Liver (tissue), 9 donors: Measurements from ENCODE around the gene APOL4. TPM values are rescaled to one million over a fixed set of nuclear protein-coding genes. Genes with fewer than 3 reads are reported as not detected.
A peak's percentile ranks its signal among the peaks of the same experiment; 100 is the strongest.

Experiments used
- DNase-seq: peaks from one replicate; pipeline ENCODE4 v3.0.0-alpha.2; 2017; ENCODE audit warnings: low spot score
- H3K27ac ChIP-seq, 2 donors: one replicate each; pipeline ENCODE4 v1.7.0; 2013; ENCODE audit warnings: inconsistent platforms in 2 of 2, low read length in 2 of 2, control low read depth in 1 of 2, low read depth in 1 of 2, mild to moderate bottlenecking in 1 of 2
- H3K27me3 ChIP-seq, 4 donors: one replicate each; pipeline versions ENCODE4 v1.6.1 to v1.7.0; 2013; ENCODE audit warnings: low read length in 3 of 4, inconsistent platforms in 1 of 4, mild to moderate bottlenecking in 1 of 4, moderate library complexity in 1 of 4; ENCODE audit not compliant: control insufficient read depth in 4 of 4, insufficient read depth in 4 of 4
- H3K36me3 ChIP-seq, 4 donors: one replicate each; pipeline versions ENCODE4 v1.6.1 to v1.7.0; 2013; ENCODE audit warnings: low read length in 3 of 4, mild to moderate bottlenecking in 3 of 4, low read depth in 1 of 4, moderate library complexity in 1 of 4; ENCODE audit not compliant: control insufficient read depth in 4 of 4, insufficient read depth in 3 of 4
- H3K4me1 ChIP-seq, 4 donors: one replicate each; pipeline versions ENCODE4 v1.6.1 to v1.7.0; 2013; ENCODE audit warnings: low read length in 3 of 4, mild to moderate bottlenecking in 3 of 4, moderate library complexity in 1 of 4; ENCODE audit not compliant: control insufficient read depth in 4 of 4, insufficient read depth in 4 of 4
- H3K4me3 ChIP-seq, 3 donors: one replicate each; pipeline versions ENCODE4 v1.6.1 to v1.7.0; 2013; ENCODE audit warnings: low read length in 3 of 3, control low read depth in 1 of 3, low read depth in 1 of 3, mild to moderate bottlenecking in 1 of 3
- H3K9ac ChIP-seq, 2 donors: one replicate each; pipeline ENCODE4 v1.7.0; 2013; ENCODE audit warnings: low read length in 2 of 2, mild to moderate bottlenecking in 2 of 2, moderate library complexity in 2 of 2, control low read depth in 1 of 2, low read depth in 1 of 2
- H3K9me3 ChIP-seq, 4 donors: one replicate each; pipeline versions ENCODE4 v1.6.1 to v1.7.0; 2013; ENCODE audit warnings: low read length in 3 of 4; ENCODE audit not compliant: control insufficient read depth in 4 of 4
- EGR1 ChIP-seq, 2 donors: IDR thresholded peaks; 2 replicates each; pipeline ENCODE4 v1.6.1; 2016 to 2018; ENCODE audit warnings: antibody characterized with exemption in 2 of 2, low read depth in 2 of 2
- FOXA1 ChIP-seq: IDR thresholded peaks from 2 replicates; pipeline ENCODE4 v1.6.1; 2016; ENCODE audit warnings: antibody characterized with exemption
- FOXA2 ChIP-seq: IDR thresholded peaks from 2 replicates; pipeline ENCODE4 v1.6.1; 2016; ENCODE audit warnings: antibody characterized with exemption
- GABPA ChIP-seq, 2 donors: IDR thresholded peaks in 1 of 2; conservative IDR thresholded peaks in 1 of 2; 2 replicates each; pipeline ENCODE4 v1.6.1; 2016; ENCODE audit warnings: antibody characterized with exemption in 2 of 2, mild to moderate bottlenecking in 1 of 2, moderate library complexity in 1 of 2
- HNF4A ChIP-seq, 2 donors: conservative IDR thresholded peaks; 2 replicates each; pipeline ENCODE4 v1.6.1; 2016; ENCODE audit warnings: antibody characterized with exemption in 2 of 2, mild to moderate bottlenecking in 2 of 2
- HNF4G ChIP-seq: IDR thresholded peaks from 2 replicates; pipeline ENCODE4 v1.6.1; 2016; ENCODE audit warnings: antibody characterized with exemption
- JUND ChIP-seq, 2 donors: IDR thresholded peaks; 2 replicates each; pipeline ENCODE4 v1.6.1; 2016; ENCODE audit warnings: antibody characterized with exemption in 2 of 2
- NR2F2 ChIP-seq: IDR thresholded peaks from 2 replicates; pipeline ENCODE4 v1.6.1; 2016; ENCODE audit warnings: antibody characterized with exemption
- RAD21 ChIP-seq, 2 donors: IDR thresholded peaks; 2 replicates each; pipeline ENCODE4 v1.6.1; 2016; ENCODE audit warnings: antibody characterized with exemption in 2 of 2, mild to moderate bottlenecking in 2 of 2
- RXRA ChIP-seq, 2 donors: IDR thresholded peaks; 2 replicates each; pipeline ENCODE4 v1.6.1; 2017 to 2018; ENCODE audit warnings: antibody characterized with exemption in 2 of 2, mild to moderate bottlenecking in 1 of 2
- SP1 ChIP-seq: IDR thresholded peaks from 2 replicates; pipeline ENCODE4 v1.6.1; 2018; ENCODE audit warnings: antibody characterized with exemption, mild to moderate bottlenecking
- TAF1 ChIP-seq: conservative IDR thresholded peaks from 2 replicates; pipeline ENCODE4 v1.6.1; 2016; ENCODE audit warnings: antibody characterized with exemption, mild to moderate bottlenecking
- YY1 ChIP-seq: IDR thresholded peaks from 2 replicates; pipeline ENCODE4 v1.6.1; 2016; ENCODE audit warnings: antibody characterized with exemption, mild to moderate bottlenecking
- WGBS: extraction: QIAGEN DNeasy Blood & Tissue Kit; methylation state at CpG from one replicate; pipeline ENCODE4 v1.1.7; 2013; 5-methylcytosine and 5-hydroxymethylcytosine counted together
- polyA plus RNA-seq, 2 donors: library from polyadenylated mRNA; stranded (reverse) in 1 of 2; unstranded in 1 of 2; fragments of 200-250 nt in 1 of 2; fragments of >200 nt in 1 of 2; fragmentation: Nextera tagmentation in 1 of 2; extraction: Ambion mirVana in 1 of 2; gene quantifications; one replicate each; pipeline versions ENCODE4 v1.2.1 to v1.2.3, GENCODE V29; 2013 to 2015
- total RNA-seq, 2 donors: library from RNA; depleted of rRNA; stranded (reverse); fragments of >200 nt; gene quantifications; one replicate each; pipeline ENCODE4 v1.2.3, GENCODE V29; 2014
- TF ChIP-seq, protein P1 (sequence below): IDR thresholded peaks from 2 replicates; pipeline ENCODE4 v1.6.1; 2016; ENCODE audit warnings: antibody characterized with exemption
- TF ChIP-seq, protein P2 (sequence below): fragments of 150-350 bp; IDR thresholded peaks from 2 replicates; pipeline ENCODE4 v1.5.1; 2017; ENCODE audit warnings: improper control_type of control experiment, low read depth, low read length; ENCODE audit not compliant: missing input control
- TF ChIP-seq, protein P3 (sequence below): IDR thresholded peaks from 2 replicates; pipeline ENCODE4 v1.6.1; 2016; ENCODE audit warnings: antibody characterized with exemption, mild to moderate bottlenecking
- TF ChIP-seq, protein P4 (sequence below): IDR thresholded peaks from 2 replicates; pipeline ENCODE4 v1.6.1; 2016; ENCODE audit warnings: antibody characterized with exemption
- TF ChIP-seq, protein P5 (sequence below): IDR thresholded peaks from 2 replicates; pipeline ENCODE4 v1.6.1; 2016; ENCODE audit warnings: antibody characterized with exemption
- donor health status: healthy.
- donor health status: healthy.
- donor health status: healthy.
- donor health status: healthy.
- donor health status: healthy.

Gene APOL4
- total and polyA plus RNA-seq, 4 donors = 0.59 to 2.3 (median 1.8) TPM

DNA sequence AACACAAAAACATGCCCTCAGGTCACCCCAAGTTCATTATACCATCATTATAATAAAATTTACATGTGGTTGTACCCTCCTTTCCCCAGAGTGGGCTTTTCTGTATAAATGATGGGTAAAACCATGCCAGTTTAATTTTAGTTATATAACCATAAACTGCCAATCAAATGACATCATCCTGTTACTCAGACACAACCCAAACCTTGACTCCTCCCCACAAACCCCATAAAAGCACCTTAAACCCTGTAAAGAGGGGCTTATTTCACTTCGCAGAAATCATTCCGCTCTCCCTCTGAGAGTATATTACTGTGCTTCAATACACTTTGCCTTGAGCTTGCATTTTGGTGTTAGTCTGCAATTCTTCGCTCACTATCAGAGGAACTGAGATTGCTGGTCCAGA, 35.5 kb downstream of the APOL4 start:
- peak overlapping the region; percentile 95 to 96 for H3K27ac ChIP-seq
- no peak for DNase-seq
- no peaks in the 10 kb centered on the region for H3K9me3 ChIP-seq
- 56% methylated on average over 3 of the region's 3 CpGs for WGBS
- peaks cover 7 to 48% (median 39%) of the 10 kb centered on the region in 4 donors for H3K4me1 ChIP-seq
- H3K27me3 ChIP-seq = no peaks in the 10 kb centered on the region
- TF ChIP-seq JUND (IDR thresholded peaks at IDR 0.05) (peak in 1 of 2 donors; percentile 8), HNF4G (no peak)
- H3K36me3 ChIP-seq = no peaks in the 10 kb centered on the region
- H3K9ac ChIP-seq = peak overlapping the region; percentile 33 to 80
- no peak overlapping the region for H3K4me3 ChIP-seq

DNA sequence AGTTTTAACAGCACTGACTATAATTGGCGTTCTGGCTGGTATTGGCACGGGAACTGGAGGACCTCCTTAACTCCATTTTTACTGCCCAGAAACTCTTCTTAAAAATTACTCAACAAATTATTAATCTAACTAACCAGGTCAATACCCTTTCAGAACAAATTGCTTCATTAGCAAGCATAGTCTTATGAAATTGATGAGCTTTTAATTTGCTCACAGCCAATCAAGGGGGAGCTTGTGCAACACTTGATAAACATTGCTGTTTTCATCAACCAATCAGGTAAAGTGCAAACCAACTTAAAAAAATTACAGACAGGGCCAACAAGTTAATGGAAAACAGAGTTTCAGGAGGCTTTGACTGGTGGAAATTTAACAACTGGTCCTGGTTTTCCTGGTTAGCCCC, 36.5 kb downstream of the APOL4 start:
- peak; percentile 90 for TF ChIP-seq SP1
- TF ChIP-seq, protein P1, sequence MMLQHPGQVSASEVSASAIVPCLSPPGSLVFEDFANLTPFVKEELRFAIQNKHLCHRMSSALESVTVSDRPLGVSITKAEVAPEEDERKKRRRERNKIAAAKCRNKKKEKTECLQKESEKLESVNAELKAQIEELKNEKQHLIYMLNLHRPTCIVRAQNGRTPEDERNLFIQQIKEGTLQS = peak; percentile 63
- TF ChIP-seq YY1 = peak; percentile 75
- TF ChIP-seq GABPA (IDR thresholded peaks at IDR 0.05 in 1 of 2, conservative IDR thresholded peaks at IDR 0.05 in 1 of 2) = peak in 1 of 2 donors; percentile 17
- no peak for TF ChIP-seq RAD21 (IDR thresholded peaks at IDR 0.05)
- TF ChIP-seq EGR1 (IDR thresholded peaks at IDR 0.05; ENCODE audit: low read depth in 2 of 2) = peak in 1 of 2 donors; percentile 28
- TF ChIP-seq, protein P2, sequence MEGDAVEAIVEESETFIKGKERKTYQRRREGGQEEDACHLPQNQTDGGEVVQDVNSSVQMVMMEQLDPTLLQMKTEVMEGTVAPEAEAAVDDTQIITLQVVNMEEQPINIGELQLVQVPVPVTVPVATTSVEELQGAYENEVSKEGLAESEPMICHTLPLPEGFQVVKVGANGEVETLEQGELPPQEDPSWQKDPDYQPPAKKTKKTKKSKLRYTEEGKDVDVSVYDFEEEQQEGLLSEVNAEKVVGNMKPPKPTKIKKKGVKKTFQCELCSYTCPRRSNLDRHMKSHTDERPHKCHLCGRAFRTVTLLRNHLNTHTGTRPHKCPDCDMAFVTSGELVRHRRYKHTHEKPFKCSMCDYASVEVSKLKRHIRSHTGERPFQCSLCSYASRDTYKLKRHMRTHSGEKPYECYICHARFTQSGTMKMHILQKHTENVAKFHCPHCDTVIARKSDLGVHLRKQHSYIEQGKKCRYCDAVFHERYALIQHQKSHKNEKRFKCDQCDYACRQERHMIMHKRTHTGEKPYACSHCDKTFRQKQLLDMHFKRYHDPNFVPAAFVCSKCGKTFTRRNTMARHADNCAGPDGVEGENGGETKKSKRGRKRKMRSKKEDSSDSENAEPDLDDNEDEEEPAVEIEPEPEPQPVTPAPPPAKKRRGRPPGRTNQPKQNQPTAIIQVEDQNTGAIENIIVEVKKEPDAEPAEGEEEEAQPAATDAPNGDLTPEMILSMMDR = no peak
- peak; percentile 85 for TF ChIP-seq FOXA2
- peak; percentile 55 to 70 for TF ChIP-seq JUND (IDR thresholded peaks at IDR 0.05)
- peak; percentile 30 for TF ChIP-seq TAF1
- TF ChIP-seq, protein P3, sequence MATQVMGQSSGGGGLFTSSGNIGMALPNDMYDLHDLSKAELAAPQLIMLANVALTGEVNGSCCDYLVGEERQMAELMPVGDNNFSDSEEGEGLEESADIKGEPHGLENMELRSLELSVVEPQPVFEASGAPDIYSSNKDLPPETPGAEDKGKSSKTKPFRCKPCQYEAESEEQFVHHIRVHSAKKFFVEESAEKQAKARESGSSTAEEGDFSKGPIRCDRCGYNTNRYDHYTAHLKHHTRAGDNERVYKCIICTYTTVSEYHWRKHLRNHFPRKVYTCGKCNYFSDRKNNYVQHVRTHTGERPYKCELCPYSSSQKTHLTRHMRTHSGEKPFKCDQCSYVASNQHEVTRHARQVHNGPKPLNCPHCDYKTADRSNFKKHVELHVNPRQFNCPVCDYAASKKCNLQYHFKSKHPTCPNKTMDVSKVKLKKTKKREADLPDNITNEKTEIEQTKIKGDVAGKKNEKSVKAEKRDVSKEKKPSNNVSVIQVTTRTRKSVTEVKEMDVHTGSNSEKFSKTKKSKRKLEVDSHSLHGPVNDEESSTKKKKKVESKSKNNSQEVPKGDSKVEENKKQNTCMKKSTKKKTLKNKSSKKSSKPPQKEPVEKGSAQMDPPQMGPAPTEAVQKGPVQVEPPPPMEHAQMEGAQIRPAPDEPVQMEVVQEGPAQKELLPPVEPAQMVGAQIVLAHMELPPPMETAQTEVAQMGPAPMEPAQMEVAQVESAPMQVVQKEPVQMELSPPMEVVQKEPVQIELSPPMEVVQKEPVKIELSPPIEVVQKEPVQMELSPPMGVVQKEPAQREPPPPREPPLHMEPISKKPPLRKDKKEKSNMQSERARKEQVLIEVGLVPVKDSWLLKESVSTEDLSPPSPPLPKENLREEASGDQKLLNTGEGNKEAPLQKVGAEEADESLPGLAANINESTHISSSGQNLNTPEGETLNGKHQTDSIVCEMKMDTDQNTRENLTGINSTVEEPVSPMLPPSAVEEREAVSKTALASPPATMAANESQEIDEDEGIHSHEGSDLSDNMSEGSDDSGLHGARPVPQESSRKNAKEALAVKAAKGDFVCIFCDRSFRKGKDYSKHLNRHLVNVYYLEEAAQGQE = peak; percentile 69
- peak; percentile 45 for TF ChIP-seq NR2F2
- peak; percentile 55 for TF ChIP-seq FOXA1
- peak; percentile 93 to 96 for TF ChIP-seq RXRA (IDR thresholded peaks at IDR 0.05)
- TF ChIP-seq, protein P4, sequence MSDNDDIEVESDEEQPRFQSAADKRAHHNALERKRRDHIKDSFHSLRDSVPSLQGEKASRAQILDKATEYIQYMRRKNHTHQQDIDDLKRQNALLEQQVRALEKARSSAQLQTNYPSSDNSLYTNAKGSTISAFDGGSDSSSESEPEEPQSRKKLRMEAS = peak; percentile 56
- peak; percentile 61 to 67 for TF ChIP-seq HNF4A (conservative IDR thresholded peaks at IDR 0.05)
- TF ChIP-seq, protein P5, sequence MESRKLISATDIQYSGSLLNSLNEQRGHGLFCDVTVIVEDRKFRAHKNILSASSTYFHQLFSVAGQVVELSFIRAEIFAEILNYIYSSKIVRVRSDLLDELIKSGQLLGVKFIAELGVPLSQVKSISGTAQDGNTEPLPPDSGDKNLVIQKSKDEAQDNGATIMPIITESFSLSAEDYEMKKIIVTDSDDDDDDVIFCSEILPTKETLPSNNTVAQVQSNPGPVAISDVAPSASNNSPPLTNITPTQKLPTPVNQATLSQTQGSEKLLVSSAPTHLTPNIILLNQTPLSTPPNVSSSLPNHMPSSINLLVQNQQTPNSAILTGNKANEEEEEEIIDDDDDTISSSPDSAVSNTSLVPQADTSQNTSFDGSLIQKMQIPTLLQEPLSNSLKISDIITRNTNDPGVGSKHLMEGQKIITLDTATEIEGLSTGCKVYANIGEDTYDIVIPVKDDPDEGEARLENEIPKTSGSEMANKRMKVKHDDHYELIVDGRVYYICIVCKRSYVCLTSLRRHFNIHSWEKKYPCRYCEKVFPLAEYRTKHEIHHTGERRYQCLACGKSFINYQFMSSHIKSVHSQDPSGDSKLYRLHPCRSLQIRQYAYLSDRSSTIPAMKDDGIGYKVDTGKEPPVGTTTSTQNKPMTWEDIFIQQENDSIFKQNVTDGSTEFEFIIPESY = peak; percentile 90
- TF ChIP-seq HNF4G = no peak
- DNase-seq = no peak
- Histone ChIP-seq H3K9me3 (no peaks in the 10 kb centered on the region), H3K4me3 (peak overlapping the region in 2 of 3 donors; percentile 0 to 3), H3K4me1 (peaks cover 10 to 57% (median 47%) of the 10 kb centered on the region in 4 donors), H3K9ac (peak overlapping the region in 1 of 2 donors; percentile 70), H3K36me3 (no peaks in the 10 kb centered on the region), H3K27ac (peak overlapping the region; percentile 95 to 96), H3K27me3 (no peaks in the 10 kb centered on the region)
- 51% methylated on average over 2 of the region's 2 CpGs for WGBS
